ENCODE measurements around the gene KCNJ1. TPM values are rescaled to one million over a fixed set of nuclear protein-coding genes. Genes with fewer than 3 reads are reported as not detected.
A peak's percentile ranks its signal among the peaks of the same experiment; 100 is the strongest.

The KCNJ1 gene
- total and polyA plus RNA-seq, 2 of the 8 experiments (the other 6 are each of a cell fraction or from before 2014, with no cell fraction given), result 0.17 to 0.23 TPM

DNA sequence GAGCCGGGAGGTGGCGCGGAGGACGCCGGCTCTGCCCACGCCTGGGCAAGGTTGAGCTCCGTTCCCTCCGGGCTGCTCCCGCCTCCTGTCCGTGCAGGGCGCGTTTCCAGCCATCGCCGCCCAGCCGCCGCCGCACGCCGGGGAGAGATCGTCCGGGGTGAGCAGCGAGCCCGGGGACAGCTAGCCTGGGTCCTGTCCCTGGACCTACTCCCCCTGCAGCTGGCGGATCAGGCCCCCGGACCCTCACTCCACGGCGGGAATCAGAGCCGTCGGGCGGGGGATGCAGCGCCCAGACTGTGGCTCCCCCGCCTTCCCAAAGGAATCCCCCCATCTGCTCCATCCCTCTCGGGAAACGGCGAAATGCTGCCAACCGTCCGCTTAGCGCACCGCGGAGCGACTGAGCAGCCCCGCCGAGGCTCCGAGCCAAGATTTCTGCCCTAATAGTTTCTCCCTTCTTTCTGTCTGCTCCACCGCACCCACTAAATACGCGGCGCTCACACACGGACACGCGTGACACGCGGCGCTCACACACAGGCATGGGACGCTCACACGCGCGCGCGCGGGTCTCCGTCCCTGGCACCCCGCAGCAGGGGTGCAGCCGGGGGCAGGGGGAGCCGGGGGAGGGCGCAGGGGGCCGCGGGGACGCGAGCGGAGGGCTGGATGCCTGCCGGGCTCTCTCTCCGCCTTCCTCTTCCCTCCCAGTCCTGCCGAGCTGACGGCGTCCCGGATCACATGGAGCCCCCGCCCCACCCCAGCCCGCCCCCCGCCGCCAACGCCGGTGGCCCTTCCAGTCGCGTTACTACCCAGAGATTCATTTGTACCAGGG lies 23.7 kb upstream of the KCNJ1 start, which contains the start of gene KCNJ5 (continued):
- TF ChIP-seq KDM4A (IDR thresholded peaks at IDR 0.05; ENCODE audit: low read depth, low read length, severe bottlenecking), result peak; percentile 80
- TF ChIP-seq RNF2 (IDR thresholded peaks at IDR 0.05; ENCODE audit: borderline replicate concordance, low read depth, low read length, missing control alignments, poor library complexity, severe bottlenecking), result peak; percentile 73
- peak; percentile 92 for TF ChIP-seq ASH2L (IDR thresholded peaks at IDR 0.05; ENCODE audit: low read length)
- TF ChIP-seq RBBP5 (IDR thresholded peaks at IDR 0.05; ENCODE audit: borderline replicate concordance, low read depth, low read length), result peak; percentile 95

All from H1 (cell line).